Smooth muscle cell (in vitro differentiated cells): Measurements from ENCODE around the gene MAP4. TPM values are rescaled to one million over a fixed set of nuclear protein-coding genes. Genes with fewer than 3 reads are reported as not detected.

Source experiments
- DNase-seq: peaks from one replicate; lab custom pipeline; 2025; ENCODE audit not compliant: unreplicated experiment; lab: John Stamatoyannopoulos, UW
- H2AFZ ChIP-seq: fragments of 200-600 bp; sonication (generic); 2 replicates; pipeline ENCODE4 v1.6.0; 2016; ENCODE audit warnings: antibody characterized with exemption, low read depth, mild to moderate bottlenecking
- H3F3A ChIP-seq: fragments of 200-600 bp; sonication (generic); 2 replicates; pipeline ENCODE4 v1.6.0; 2017; ENCODE audit warnings: antibody characterized with exemption, low read depth
- H3K27ac ChIP-seq: fragments of 200-600 bp; sonication (generic); 2 replicates; pipeline ENCODE4 v1.5.1; 2016; ENCODE audit warnings: low read depth, mild to moderate bottlenecking
- H3K27me3 ChIP-seq: fragments of 200-600 bp; sonication (generic); 2 replicates; pipeline ENCODE4 v1.6.1; 2016; ENCODE audit warnings: low read depth, mild to moderate bottlenecking
- H3K36me3 ChIP-seq: fragments of 200-600 bp; sonication (generic); 2 replicates; pipeline ENCODE4 v1.5.1; 2016; ENCODE audit warnings: low read depth
- H3K4me1 ChIP-seq: fragments of 200-600 bp; sonication (generic); 2 replicates; pipeline ENCODE4 v1.5.1; 2016; ENCODE audit warnings: low read depth
- H3K4me2 ChIP-seq: fragments of 200-600 bp; sonication (generic); 2 replicates; pipeline ENCODE4 v1.6.0; 2016; ENCODE audit warnings: mild to moderate bottlenecking
- H3K4me3 ChIP-seq: fragments of 200-600 bp; sonication (generic); 2 replicates; pipeline ENCODE4 v1.5.1; 2016; ENCODE audit warnings: mild to moderate bottlenecking
- H3K79me2 ChIP-seq: fragments of 200-600 bp; sonication (generic); 2 replicates; pipeline ENCODE4 v1.6.0; 2016; ENCODE audit warnings: low read depth, mild to moderate bottlenecking
- H3K9ac ChIP-seq: fragments of 200-600 bp; sonication (generic); 2 replicates; pipeline ENCODE4 v1.6.0; 2016; ENCODE audit warnings: low read depth
- H3K9me3 ChIP-seq: fragments of 200-600 bp; sonication (generic); replicated peaks from 2 replicates; pipeline ENCODE4 v1.5.1; 2016; ENCODE audit warnings: low read depth
- H4K20me1 ChIP-seq: fragments of 200-600 bp; sonication (generic); 2 replicates; pipeline ENCODE4 v1.6.0; 2016; ENCODE audit warnings: low read depth
- CTCF ChIP-seq: fragments of 200-600 bp; sonication (generic); IDR thresholded peaks from 2 replicates; pipeline ENCODE4 v1.5.1; 2017; ENCODE audit warnings: borderline replicate concordance, mild to moderate bottlenecking, antibody characterized with exemption; ENCODE audit not compliant: insufficient read depth, poor library complexity, severe bottlenecking
- WGBS: methylation state at CpG from one replicate; pipeline ENCODE4 v1.1.7; 2016; ENCODE audit warnings: low lambda C conversion rate; 5-methylcytosine and 5-hydroxymethylcytosine counted together
- polyA plus RNA-seq: library from polyadenylated mRNA; unstranded; fragments of >200 nt; fragmentation: Nextera tagmentation; extraction: Ambion mirVana; gene quantifications from 2 replicates; pipeline ENCODE4 v1.2.1, GENCODE V29; 2016
- total RNA-seq: library from RNA; depleted of rRNA; stranded (reverse); fragments of >200 nt; gene quantifications from 2 replicates; pipeline ENCODE4 v1.2.3, GENCODE V29; 2014

MAP4 gene
- total and polyA plus RNA-seq, 2 experiments from 2014 or later = 114 to 166 TPM

- Histone ChIP-seq H3K9me3 (no peaks in the 10 kb centered on the region), H3K4me2 (no peak overlapping the region), H3K9ac (no peak overlapping the region), H3K79me2 (peaks cover 89% of the 10 kb centered on the region), H3K27me3 (no peaks in the 10 kb centered on the region), H4K20me1 (peaks cover 92% of the 10 kb centered on the region), H3K4me1 (no peaks in the 10 kb centered on the region), H2AFZ (no peak overlapping the region), H3K4me3 (no peak overlapping the region), H3K27ac (no peak overlapping the region), H3F3A (peaks cover 5% of the 10 kb centered on the region), H3K36me3 (no peaks in the 10 kb centered on the region)
- TF ChIP-seq CTCF = no peak
- WGBS = 95% methylated on average over 4 of the region's 4 CpGs
- DNase-seq = no peak
Measured at GRCh38 chr3:47964740-47965139, 51.5 kb downstream of the MAP4 start.

GRCh38 chr3:47961815-47962606 lies 54.2 kb downstream of the MAP4 start:
- no peaks in the 10 kb centered on the region for H3K4me1 ChIP-seq
- H3K79me2 ChIP-seq = peaks cover 80% of the 10 kb centered on the region
- no peak overlapping the region for H3K4me3 ChIP-seq
- H3K27ac ChIP-seq = no peak overlapping the region
- H3K36me3 ChIP-seq = no peaks in the 10 kb centered on the region
- H2AFZ ChIP-seq = no peak overlapping the region
- peaks cover 5% of the 10 kb centered on the region for H3F3A ChIP-seq
- H3K4me2 ChIP-seq = no peak overlapping the region
- H3K9ac ChIP-seq = no peak overlapping the region
- peaks cover 89% of the 10 kb centered on the region for H4K20me1 ChIP-seq
- DNase-seq = no peak
- 74% methylated on average over 5 of the region's 5 CpGs for WGBS
- H3K27me3 ChIP-seq = no peaks in the 10 kb centered on the region
- no peak for TF ChIP-seq CTCF
- no peaks in the 10 kb centered on the region for H3K9me3 ChIP-seq

- Histone ChIP-seq H3K27ac (no peak overlapping the region), H3K4me3 (no peak overlapping the region), H3K9ac (no peak overlapping the region), H2AFZ (no peak overlapping the region), H3K4me1 (no peaks in the 10 kb centered on the region), H3K36me3 (no peaks in the 10 kb centered on the region), H3K4me2 (no peak overlapping the region), H4K20me1 (peaks cover 91% of the 10 kb centered on the region), H3F3A (peaks cover 5% of the 10 kb centered on the region), H3K27me3 (no peaks in the 10 kb centered on the region), H3K79me2 (peaks cover 78% of the 10 kb centered on the region), H3K9me3 (no peaks in the 10 kb centered on the region)
- WGBS = 95% methylated on average over 1 of the region's 1 CpG
- DNase-seq = no peak
- TF ChIP-seq CTCF = no peak
Measured at GRCh38 chr3:47961036-47961435, 55.2 kb downstream of the MAP4 start.

GRCh38 chr3:47956521-47956920 lies 59.7 kb downstream of the MAP4 start:
- Histone ChIP-seq H2AFZ (no peak overlapping the region), H3K36me3 (no peaks in the 10 kb centered on the region), H3K4me3 (no peak overlapping the region), H3F3A (no peaks in the 10 kb centered on the region), H3K9me3 (no peaks in the 10 kb centered on the region), H3K4me1 (no peaks in the 10 kb centered on the region), H4K20me1 (peaks cover 87% of the 10 kb centered on the region), H3K4me2 (no peak overlapping the region), H3K9ac (no peak overlapping the region), H3K27ac (no peak overlapping the region), H3K79me2 (peaks cover 71% of the 10 kb centered on the region), H3K27me3 (no peaks in the 10 kb centered on the region)
- DNase-seq = no peak
- no peak for TF ChIP-seq CTCF
- 83% methylated on average over 1 of the region's 1 CpG for WGBS
